GM19193 (cell line): ENCODE data around the gene CCDC152.

ENCODE experiments used
- POLR2A ChIP-seq: IDR thresholded peaks from 4 replicates; pipeline ENCODE4 v1.6.1; 2011; ENCODE audit not compliant: insufficient read depth, insufficient read length; ENCODE audit errors: extremely low read depth

Gene CCDC152

GRCh38 chr5:42756606-42757601 lies at the start of gene CCDC152:
Gene CCDC152 (plus strand): TSS chr5:42756818. CDS start chr5:42759122, 2,304 bp downstream.
- TF ChIP-seq POLR2A, result no peak

- no peak for TF ChIP-seq POLR2A
These were observed 40.8 kb upstream of the CCDC152 start for GRCh38 chr5:42715785-42716184.

- no peak for TF ChIP-seq POLR2A
These were observed 38.0 kb upstream of the CCDC152 start for GRCh38 chr5:42718591-42718990.

- TF ChIP-seq POLR2A, result no peak
These were observed 37.6 kb upstream of the CCDC152 start for GRCh38 chr5:42719034-42719433.

- TF ChIP-seq POLR2A, result no peak
These were observed 36.4 kb upstream of the CCDC152 start for GRCh38 chr5:42720251-42720650.

- no peak for TF ChIP-seq POLR2A
These were observed 35.1 kb upstream of the CCDC152 start for GRCh38 chr5:42721484-42721883.

GRCh38 chr5:42740920-42741319 lies 15.7 kb upstream of the CCDC152 start:
- no peak for TF ChIP-seq POLR2A

GRCh38 chr5:42745426-42745825 lies 11.2 kb upstream of the CCDC152 start:
- no peak for TF ChIP-seq POLR2A

- no peak for TF ChIP-seq POLR2A
These were observed 10.8 kb upstream of the CCDC152 start for GRCh38 chr5:42745856-42746255.

GRCh38 chr5:42749020-42749419 lies 7.6 kb upstream of the CCDC152 start:
- TF ChIP-seq POLR2A, result no peak

GRCh38 chr5:42750507-42750906 lies 6.1 kb upstream of the CCDC152 start:
- TF ChIP-seq POLR2A, result no peak

- no peak for TF ChIP-seq POLR2A
These were observed 5.6 kb upstream of the CCDC152 start for GRCh38 chr5:42751044-42751443.

GRCh38 chr5:42753099-42753498 lies 3.5 kb upstream of the CCDC152 start:
- TF ChIP-seq POLR2A, result no peak

GRCh38 chr5:42759456-42759855 lies 2.8 kb downstream of the CCDC152 start:
- no peak for TF ChIP-seq POLR2A

- TF ChIP-seq POLR2A, result no peak
These were observed 3.8 kb downstream of the CCDC152 start for GRCh38 chr5:42760426-42760825.

GRCh38 chr5:42761791-42762190 lies 5.2 kb downstream of the CCDC152 start:
- no peak for TF ChIP-seq POLR2A

- no peak for TF ChIP-seq POLR2A
These were observed 11.0 kb downstream of the CCDC152 start for GRCh38 chr5:42767491-42768105.

GRCh38 chr5:42768106-42768504 lies 11.5 kb downstream of the CCDC152 start:
- no peak for TF ChIP-seq POLR2A
